MV-4-11 (cell line): ENCODE results near the gene GRAMD2A.

Experiments used
- DNase-seq: peaks from one replicate; lab custom pipeline; 2025; lab: John Stamatoyannopoulos, UW

GRAMD2A gene

DNA sequence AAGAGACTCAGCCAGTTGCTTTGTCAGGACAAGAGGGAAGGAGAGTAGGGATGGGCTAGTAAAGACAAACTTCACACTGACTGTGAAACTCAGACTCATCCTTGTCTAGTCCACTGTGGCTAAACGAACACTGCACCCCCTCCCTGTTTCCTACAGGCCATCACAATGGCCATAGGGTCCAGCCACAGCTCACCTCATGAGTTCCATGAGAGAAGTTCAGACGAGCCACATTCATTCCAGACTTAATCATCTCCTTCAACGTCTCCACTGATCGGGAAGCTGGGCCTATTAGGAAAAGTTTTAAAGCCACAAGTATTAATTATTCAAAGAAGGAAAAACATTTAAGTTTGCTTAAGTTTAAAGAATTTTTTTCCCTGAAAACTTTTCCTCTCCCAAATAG lies 19.6 kb upstream of the GRAMD2A start:
- DNase-seq, result no peak

DNA sequence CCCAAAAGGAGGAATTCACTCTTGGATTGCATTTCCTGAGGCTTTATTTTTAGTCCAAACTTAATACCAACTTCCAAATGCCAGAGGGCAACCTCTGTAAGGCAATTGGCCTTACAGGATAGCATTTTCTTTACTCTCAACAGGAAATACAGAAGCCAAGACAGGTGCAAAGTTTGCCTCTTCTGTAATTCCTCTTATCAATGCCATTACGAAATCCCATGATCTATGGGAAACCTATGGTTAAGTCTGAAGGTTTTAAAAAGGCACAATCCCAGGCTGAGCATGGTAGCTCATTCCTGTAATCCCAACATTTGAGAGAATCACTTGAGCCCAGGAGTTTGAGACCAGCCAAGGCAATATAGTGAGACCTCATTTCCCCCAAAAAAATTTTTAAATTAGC lies 18.5 kb upstream of the GRAMD2A start:
- DNase-seq, result no peak

DNA sequence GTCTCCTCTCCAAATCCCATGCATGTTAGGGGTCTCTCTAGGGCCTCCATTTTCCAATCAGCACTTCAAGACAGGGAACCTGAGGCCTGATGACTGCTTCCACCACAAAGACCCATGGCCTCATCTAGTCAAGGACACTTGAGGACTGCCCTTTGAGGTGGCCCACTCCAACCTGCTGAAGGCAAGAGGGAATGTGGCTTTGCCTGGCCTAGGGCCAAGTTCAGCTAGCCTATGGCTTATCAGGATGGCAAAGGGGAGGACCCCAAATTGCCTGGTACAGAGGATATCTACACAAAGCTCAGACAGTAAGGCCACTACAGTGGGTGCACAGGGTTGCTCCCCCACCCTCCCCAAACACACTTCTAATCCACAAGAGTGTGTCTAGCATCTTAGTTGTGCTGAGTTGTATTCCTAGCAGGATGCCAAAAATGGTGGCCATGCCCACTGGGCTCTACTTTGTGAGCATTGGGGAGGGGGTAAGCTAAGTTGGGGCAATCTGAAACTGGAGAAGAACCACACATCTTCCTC lies 10.0 kb upstream of the GRAMD2A start:
- DNase-seq, result no peak

DNA sequence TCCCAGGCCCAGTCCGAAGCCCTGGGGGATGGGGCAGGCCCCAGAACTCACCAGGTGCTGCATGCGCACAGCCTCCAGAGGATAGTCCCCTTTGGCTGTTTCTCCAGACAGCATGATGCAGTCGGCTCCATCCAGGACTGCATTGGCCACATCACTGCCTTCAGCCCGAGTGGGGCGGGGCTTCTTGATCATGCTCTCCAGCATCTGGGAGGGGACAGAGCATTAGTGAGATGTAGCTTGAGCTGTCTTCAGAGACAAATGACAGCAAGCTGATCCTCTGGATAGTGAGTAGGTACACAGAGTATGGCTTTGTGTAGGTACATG lies 9.1 kb upstream of the GRAMD2A start:
- DNase-seq, result no peak

DNA sequence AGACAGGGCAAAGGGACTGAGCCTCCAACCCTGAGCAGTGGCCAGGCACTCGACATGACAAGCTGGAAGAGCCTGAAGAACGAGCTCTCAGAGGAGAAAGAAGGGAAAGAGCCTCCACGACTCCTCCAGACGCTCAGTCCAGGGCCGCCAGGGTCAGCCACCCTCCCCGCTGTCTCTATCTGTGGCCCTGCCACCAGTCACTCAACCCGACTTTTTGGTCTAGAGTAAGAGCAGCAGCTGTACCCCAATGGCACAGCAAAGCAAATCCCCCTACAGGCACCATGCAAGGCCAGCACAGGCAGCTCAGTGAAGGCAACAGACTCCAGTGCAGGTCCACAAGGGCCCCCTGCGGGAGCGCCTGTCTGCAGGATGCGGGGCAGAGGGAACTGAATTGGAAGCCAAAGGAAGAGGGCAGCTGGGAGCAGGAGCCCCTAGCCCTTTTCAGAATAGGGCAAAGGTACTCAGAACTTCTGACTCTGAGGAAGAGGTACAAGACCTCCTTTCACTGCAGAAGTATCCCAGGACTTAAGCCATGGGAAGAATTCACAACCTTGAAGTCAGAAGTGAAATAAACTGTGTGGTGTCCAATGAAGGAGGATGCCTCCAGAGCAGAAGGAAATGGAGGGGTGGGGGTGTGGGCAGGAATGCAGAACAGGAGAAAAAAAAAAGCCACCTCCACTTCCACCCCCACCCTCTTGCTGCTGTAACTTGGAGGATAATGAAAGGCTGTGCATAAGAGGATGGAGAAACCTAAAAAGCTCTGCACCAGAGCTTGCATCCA lies 8.5 kb upstream of the GRAMD2A start:
- no peak for DNase-seq

DNA sequence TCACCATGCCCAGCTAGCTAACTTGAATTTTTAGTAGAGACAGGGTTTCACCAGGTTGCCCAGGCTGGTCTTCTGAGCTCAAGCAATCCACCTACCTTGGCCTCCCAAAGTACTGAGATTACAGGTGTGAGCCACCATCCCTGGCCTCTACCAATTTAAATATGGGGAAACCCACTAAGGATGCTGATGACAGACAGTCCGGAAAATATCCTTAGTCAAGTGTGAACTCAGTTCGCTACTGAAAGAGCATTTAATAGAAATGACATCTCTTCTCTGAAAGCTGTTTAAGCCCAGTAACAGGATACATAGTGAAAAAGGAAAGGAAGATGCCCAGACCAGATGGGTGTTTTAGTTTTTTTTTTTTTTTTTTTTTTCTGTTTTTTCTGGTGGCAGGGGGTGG lies 7.7 kb upstream of the GRAMD2A start:
- no peak for DNase-seq

DNA sequence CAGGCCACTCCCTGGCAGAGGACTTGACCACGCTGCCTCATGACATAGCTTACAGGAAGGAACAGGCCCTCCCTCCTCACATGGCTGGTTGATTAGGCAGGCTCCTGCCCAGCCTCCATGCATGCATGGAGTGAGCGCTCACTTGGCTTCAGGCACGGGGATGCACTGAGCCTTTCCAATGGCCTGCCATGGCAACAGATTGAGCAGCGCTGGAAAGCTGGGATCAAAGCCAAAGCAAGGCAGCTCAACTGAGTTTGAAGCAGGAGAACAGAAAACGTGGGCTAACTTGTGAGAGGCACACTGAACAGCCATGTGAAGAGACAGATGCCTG lies 5.9 kb upstream of the GRAMD2A start:
- no peak for DNase-seq

DNA sequence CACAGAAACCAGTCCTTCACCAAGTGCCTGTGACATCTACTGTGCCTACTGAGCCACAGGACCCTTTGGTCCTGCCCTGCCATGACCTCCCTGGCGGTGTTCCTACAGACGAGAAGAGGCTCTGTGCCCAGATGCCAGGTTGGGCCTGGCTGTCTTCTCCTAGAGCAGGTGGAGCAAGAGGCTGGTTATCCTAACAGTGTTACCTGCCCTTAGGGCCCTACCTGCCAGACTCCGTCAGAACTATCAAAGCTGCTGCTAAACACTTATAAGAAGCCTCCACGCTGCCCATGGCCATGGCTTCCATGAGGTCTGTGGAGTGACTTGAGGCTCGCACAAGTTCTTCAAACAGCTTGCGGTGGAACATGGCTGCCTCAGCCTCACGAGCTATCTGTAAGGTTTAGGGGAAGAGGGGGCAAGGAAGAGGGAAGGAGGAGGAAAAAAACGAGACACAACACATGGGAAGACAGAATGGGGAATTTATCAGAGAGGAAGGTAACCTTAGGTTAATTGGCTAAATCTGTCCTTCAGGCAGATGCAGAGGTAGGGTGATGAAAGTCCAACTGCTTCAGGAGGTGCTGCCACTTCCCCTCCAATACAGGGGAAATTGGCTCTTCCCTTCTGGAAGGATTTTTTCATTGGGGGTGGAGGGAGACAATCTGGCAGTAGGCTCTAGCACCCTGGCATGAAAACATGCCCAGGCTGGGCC lies 5.4 kb upstream of the GRAMD2A start:
- no peak for DNase-seq

DNA sequence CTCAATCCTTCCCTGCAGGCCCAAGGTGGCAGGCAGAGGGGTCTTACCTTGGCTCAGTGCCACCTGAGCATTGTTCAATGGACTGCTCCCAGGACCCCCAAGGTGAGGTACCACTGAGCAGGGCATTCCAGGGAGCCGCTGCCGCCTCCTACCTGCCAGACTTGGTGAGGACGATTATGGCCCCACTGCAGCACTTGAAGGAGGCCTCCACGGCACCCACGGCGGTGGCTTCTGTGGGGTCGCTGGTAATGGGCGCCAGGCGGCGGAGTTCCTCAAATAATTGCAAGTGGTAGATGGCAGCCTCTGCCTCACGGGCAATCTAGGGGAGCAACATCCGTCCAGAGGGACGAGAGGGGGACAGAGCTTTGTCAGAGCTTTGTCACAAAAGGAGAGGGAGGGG lies 4.7 kb upstream of the GRAMD2A start:
- DNase-seq, result no peak

DNA sequence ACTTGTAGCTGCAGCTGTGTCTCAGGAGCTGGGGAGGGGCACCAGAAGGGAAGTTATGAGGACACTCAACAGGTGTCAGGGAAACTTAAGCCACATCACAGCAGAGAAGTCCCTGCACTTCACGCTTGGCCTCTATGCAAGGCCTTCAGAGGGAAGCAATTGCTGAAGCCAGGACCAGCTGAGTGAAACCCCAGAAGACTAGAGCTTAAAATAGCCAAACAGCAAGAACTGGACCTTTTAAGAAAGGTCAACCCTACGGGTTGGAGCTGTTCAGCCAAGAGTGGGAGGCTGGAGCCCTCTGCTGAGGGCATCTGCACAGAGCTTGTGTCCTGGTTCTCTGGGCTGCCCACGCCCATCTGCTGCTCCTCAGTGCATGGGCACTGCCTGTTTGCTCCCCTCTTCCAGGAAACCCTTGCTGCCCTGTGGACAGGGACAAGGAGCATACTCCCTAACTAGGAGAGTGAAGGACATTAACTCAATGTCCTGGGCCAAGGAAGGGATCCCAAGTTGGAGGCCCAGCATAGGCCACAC lies 3.9 kb upstream of the GRAMD2A start:
- DNase-seq, result no peak

DNA sequence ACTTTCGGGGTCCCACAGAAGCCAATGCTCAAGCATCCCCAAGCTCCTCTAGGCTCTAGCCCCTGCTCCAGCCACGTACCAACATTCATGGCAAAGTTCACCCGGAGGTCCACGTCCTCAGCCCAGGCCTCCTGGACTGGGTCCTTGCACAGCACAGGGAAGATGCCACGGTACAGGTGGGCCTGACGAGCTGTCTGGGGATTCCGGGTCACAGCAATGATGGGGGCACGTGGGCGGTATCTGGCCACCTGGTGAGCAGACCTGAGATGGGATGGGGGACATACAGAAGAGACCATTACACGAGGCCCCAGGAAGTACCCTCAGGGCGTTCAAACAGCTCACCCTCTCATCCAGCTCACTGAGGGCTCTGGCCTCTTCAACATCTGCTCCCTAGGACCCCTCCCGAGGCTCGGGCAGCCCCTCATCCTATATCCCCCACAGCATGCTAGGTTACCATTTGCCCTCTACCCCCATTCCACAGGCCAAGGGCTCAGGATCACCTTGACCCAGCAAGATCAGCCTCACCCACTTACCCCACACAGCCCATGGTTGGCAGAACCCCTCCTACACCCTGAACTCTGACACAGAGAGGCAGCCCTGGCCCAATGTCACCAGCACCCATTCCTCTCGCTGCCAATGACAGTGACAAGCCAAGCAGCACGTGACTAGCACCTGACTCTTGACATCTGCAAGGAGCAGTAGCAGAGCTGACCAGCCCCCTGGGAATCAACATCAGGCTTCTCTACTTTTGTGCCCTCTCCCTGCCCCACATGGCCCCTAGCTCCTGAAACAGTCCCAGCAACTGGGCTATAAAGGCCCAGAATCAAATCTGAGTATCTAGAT lies 3.0 kb upstream of the GRAMD2A start:
- DNase-seq, result no peak

DNA sequence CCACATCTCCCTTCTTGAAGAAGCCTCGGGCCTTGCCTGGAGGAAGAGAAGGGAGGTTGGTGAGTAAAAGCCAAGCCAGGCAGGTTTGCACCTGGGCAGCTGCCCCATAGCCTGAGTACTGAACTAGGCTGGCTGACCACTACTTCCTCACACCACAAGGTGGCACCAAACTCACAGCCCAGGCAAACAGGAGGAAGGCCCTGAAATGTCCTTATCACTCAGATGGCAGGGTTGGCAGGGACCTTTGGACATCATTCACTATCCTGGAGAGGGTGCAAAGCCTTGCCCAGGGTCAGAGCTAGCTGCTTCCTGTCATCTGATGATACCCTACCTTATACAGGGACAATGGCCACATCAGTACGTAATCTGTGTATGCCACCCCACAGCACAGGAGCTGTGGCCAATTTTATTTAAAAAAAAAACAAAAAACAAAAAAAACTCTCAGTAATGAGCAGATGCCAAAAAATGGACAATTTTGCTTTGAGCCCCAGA lies 2.2 kb upstream of the GRAMD2A start:
- peak; percentile 54 for DNase-seq

DNA sequence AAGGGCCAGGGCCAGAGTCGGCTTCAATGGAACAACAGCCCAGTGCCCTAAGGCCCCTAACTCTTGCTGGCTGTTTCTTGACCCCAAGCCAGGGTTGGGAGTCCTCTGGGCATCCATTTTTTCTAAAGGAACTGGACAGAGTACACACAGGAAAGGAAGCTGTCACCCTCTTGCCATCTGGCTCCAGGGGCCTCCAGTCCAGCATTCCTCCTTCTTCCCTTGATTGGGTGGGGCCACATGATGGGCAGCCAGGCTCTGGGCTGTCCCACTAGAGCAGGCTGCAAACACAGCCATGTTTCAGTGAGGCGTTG lies 1.6 kb upstream of the GRAMD2A start:
- DNase-seq, result no peak

DNA sequence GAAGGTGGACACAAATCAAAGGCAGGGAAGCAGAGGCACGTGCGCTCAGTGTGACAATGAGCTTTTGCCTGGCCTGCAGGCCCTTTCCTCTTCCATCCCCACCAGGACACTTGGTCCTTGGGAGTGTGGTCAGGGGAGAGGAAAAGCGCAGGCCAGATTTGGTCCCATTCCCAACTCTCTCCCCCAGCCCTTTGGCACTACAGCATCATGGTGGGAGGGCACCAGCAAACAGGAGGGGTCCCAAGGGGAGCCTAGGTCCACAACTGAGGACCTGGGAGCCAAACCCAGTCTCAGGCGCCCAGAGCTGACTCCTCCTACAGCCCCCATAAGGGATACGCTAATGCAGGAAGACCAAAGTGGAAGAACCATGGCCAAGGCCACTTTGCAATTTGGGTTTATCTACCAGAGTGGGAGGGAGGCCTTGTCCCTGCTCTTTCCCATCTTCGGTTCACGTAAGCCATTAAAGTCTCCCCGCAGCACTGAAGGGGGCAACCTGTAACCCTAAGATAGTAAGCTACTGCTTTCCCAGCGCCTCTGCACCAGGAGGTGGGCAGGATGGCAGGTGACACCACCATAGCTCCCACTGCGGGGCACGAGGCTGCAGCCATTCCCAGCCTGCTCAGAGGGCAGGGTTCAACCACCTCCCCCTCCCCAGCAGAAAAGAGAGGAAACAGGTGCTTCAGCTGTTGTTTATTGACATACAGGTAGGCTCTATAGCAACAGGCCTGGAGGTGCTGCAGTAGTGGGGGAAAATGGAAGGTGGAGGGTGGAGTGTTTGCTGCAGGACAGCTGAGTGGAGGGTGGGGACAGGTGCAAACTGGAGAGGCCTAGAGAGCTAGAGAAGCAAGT lies 993 bp upstream of the GRAMD2A start:
- no peak for DNase-seq

DNA sequence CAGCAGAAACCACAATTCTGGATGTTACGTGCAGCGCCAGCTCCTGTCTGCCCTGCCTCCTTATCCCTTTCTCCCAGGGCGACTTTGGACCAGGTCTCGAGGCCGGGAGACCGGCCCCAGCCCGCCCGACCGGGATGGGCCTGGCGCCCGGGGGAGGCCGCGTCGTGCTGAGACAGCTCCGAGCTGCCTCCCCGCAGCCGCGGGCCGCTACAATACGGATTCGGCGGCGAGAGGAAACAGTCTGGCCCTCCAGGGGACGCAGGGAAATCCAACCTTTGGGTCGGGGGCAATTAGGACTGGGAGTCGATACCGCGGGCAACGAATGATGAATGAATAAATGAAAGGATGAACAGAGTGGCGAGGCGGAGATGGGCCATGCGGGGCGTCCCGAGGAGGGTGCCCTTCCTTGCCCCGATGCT lies 537 bp downstream of the GRAMD2A start:
- no peak for DNase-seq

DNA sequence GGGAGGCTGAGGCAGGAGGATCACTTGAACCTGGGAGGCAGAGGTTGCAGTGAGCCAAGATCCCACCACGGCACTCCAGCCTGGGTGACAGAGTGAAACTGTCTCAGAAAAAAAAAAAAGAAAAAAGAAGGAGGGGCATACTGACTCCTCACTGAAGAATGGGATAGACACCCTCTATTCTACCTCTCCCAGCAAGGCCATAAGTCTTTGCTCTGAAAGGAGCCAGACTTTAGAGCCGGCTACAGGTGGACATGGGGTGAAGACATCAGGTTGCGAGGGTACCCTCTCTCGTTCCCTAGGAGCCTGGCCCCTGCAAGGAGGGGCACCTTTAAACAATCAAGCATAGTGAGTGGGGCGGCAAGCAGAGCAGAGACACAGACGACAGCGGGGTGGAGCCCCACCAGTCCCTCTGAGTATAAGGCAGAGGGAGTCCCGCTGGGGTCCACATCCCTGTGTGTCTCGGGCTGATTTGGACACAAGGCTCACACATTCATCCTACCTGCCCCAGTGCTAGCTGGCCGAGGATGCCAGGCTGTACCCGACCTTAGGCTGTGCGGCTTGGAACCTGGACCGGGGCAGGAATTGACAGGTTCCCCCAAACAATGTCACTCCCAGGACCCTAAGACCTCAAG lies 1.1 kb downstream of the GRAMD2A start:
- no peak for DNase-seq

DNA sequence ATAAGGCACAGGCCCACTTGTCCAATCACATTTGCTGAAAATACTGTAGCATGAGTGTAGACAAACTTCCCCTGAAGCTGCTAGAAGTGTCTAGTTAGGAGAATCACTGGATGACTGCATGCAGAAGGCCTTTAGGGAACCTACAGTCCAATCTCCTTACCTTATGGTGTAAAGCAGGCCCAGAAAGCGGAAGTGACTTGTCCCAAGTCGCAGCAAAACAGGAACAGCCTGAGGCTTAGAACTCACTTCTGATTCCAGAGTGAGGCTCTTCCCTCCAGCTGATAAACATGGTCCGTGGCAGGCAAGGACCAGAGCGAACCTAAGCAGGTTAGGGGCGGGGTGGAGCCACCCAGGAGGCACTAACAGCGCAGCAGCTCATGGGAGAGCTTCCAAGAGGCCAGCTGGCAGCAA lies 2.5 kb downstream of the GRAMD2A start:
- peak; percentile 95 for DNase-seq

DNA sequence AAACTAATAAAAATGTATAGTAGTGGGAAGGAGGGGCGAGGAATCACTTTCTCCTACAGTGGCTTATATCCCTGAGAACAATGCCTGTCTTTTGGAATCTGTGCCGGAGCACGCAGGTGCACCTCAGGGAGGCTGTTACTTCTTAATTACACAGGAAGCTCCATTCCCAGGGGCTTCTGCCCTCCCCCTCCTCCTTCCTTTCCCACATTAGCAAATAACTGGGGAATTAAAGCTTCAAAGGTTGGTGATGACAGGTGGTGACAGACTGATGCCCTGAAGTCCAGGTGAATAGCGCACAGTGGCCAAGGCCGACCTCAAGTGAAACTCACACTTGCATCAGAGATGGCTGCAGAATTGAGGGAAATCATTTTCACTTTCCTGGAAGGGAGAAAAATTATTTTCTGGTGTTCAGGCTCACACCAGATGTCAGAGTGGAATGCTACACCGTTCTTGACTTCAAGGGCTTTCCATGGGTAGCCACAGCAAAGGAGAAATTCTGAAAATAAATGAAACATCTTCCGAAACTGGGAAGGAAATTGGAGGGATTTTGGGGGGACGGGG lies 3.7 kb downstream of the GRAMD2A start:
- no peak for DNase-seq

DNA sequence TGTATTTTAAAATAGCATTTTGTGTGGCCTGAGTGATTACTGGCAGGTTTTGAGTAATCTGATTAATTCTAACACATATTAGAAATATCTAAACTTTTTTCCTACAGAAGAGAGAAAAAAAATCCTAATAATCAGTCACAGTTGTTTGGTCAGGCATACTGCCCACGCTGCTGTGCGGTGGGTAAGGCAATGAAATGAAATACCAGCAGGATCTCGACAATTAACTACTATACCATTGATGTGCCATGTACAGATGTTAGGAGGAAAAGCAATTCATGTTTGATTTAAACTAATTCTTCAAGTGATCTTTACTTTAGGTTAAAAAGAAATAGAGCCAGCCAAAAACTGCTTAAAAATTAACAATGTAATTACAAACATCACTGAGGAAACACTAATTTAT lies 5.2 kb downstream of the GRAMD2A start:
- no peak for DNase-seq

DNA sequence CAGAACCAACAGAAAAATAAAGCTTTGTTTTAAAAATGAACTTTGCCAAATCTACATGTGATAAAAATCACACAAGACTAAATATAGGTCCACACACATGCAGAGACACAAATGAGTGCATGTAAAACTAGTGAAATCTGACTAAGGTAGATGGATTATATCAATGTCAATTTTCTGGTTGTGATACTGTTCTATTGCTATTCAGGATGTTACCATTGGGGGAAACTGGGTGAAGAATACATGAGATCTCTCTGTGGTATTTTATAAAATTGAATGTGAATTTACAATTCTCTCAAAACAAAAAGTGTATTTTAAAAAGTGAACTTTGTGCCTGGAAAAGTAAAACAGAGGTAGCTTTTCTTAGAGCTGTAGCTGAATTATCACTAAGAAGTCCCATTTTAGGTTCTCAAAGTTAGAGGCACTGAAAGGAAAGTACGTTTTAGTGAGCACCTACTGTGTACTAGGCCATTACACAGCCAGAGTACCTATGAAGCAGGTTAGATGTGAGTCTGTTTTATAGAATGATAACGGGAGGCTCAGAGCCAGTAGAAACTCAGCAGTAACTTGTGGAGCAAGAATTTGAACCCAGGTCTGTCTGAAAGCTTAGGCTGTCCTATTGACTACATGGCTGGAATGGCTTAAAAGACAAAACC lies 8.2 kb downstream of the GRAMD2A start:
- DNase-seq, result no peak
